GM12864 (cell line): ENCODE results near the gene TYW1.
A peak's percentile ranks its signal among the peaks of the same experiment; 100 is the strongest.
"Not testable (repeated sequence)": the region's sequence is repeated elsewhere in the genome, so short reads cannot be mapped to it uniquely, and the experiment has no call there.

Source experiments
- DNase-seq: peaks from one replicate; pipeline ENCODE4 v3.0.0-alpha.2; 2011; ENCODE audit warnings: low read depth
- H3K4me3 ChIP-seq: 2 replicates; pipeline ENCODE4 v1.5.1; 2011; ENCODE audit warnings: mild to moderate bottlenecking, low read depth, low read length, control low read depth
- TF ChIP-seq, protein P1 (sequence below): IDR thresholded peaks from 2 replicates; pipeline ENCODE4 v1.5.1; 2011; ENCODE audit warnings: low read depth, mild to moderate bottlenecking, moderate library complexity, low read length, control low read depth, inconsistent platforms; ENCODE audit errors: missing control alignments

The TYW1 gene

DNA sequence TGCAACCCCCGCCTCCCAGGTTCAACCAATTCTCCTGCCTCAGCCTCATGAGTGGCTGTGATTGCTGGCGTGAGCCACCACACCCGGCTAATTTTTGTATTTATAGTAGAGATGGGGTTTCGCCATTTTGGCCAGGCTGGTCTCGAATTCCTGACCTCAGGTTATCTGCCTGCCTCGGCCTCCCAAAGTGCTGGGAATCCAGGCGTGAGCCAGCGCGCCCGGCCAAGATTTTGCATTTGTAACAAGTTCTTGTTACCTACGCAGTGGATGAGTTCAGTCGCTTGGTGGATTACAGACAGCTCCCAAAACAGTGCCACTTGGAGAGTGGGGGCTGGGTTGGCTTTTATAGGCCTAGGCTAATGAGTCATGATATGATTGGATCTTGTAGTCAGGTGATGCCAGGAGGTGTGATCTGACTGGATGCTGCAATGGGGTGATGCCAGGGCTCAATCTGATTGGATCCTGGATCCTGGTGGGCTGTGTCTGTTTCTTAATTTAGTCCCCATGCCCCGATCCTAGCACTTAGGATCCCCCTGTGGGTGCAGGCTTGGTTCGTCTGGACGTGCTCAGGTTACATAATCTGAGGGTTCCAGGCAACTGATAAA, 21.5 kb upstream of the TYW1 start:
- no peak for DNase-seq

DNA sequence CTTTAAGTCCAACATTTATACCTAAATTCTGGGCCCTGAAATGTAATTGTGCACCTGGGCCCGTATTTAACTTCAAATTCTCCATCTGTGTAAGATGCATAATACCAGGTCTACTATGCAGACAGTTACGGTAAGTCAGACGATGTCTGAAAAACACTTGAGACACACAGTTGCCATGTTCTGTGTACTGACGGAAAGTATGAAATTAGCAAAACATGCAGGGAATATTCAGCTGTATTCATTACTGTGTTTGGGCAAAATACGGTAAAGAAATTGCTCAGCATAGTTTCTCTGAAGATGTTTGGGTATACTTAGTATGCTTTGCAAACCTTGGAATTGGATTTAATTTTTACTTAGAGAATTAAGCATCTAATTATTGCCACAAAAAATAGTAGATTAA, 18.3 kb upstream of the TYW1 start:
- H3K4me3 ChIP-seq = not testable (repeated sequence)

More for the DNA sequence above, 21.5 kb upstream of the TYW1 start:
- TF ChIP-seq, protein P1, sequence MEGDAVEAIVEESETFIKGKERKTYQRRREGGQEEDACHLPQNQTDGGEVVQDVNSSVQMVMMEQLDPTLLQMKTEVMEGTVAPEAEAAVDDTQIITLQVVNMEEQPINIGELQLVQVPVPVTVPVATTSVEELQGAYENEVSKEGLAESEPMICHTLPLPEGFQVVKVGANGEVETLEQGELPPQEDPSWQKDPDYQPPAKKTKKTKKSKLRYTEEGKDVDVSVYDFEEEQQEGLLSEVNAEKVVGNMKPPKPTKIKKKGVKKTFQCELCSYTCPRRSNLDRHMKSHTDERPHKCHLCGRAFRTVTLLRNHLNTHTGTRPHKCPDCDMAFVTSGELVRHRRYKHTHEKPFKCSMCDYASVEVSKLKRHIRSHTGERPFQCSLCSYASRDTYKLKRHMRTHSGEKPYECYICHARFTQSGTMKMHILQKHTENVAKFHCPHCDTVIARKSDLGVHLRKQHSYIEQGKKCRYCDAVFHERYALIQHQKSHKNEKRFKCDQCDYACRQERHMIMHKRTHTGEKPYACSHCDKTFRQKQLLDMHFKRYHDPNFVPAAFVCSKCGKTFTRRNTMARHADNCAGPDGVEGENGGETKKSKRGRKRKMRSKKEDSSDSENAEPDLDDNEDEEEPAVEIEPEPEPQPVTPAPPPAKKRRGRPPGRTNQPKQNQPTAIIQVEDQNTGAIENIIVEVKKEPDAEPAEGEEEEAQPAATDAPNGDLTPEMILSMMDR = no peak
- no peak overlapping the region for H3K4me3 ChIP-seq

DNA sequence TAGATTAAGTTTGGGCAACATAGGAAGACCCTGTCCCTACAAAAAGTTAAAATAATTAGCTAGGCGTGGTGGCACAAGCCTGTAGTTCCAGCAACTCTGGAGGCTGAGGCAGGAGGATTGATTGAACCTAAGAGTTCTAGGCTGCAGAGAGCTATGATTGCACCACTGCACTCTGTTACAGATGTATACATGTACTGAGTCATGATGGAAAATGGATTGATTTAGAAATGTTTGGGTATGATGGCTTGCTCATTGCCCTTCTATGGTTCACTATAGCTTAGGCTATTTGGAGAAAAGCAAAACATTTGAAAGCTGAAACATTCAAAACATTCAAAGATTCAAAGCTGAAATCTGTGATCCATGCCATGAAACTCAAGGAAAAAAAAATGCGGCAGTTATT, 17.6 kb upstream of the TYW1 start:
- not testable (repeated sequence) for DNase-seq, H3K4me3 ChIP-seq

More for the DNA sequence above, 18.3 kb upstream of the TYW1 start:
- not testable (repeated sequence) for DNase-seq

DNA sequence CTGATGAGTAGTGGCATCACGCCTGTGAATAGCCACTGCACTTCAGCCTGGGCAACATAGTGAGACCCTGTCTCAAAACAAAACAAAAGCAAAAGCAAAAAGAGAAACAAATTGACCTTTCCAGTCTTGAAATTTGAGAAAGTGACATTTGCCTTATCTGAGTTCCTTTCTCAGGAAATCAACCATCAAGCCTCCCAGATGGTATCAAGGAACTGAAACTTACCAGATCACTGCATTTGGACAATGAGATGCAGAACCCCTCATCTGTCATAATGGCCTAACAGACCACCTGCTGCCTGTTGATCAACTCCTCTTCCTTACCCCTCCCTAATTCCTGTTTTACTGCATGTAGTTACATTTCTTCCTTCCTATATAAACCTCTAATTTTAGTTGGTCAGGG, 16.3 kb upstream of the TYW1 start:
- DNase-seq, H3K4me3 ChIP-seq: not testable (repeated sequence)

DNA sequence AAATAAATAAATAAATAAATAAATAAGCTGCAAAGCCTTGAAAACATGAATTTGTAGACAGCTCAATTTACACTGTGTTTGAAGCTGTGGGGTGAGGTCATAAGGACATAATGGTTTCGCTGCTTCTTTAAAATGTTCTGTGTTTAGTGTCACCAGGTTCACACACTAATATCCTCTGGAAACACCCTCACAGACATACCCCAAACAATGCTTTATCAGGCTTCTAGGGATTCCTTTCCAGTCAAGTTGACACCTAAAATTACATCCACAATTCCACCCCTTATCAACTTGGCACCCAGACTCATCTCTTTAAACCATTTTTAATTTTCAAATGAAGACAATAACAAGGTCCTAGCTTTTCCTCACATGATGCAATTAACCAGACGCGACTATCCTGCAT, 7.1 kb upstream of the TYW1 start:
- DNase-seq, H3K4me3 ChIP-seq: not testable (repeated sequence)

DNA sequence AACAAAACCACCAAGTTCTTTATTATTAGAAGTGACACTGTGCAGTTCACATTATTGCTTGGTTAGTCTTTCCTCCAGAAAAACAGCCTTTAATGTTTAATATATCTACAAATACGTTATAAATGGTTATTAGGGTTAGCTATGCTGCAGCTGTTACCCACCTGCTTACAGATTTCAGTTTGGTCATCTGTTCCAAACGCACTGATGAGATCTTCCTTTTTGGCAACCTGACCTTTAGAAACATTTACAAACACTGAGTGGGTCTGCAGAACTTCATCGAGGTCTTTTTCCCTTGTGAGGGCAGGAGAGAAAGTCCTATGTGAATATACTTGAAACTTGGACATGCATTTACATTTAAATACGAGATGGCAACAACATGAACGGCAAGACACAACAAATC, 2.6 kb upstream of the TYW1 start:
- not testable (repeated sequence) for DNase-seq
- H3K4me3 ChIP-seq = peak overlapping the region; percentile 60

DNA sequence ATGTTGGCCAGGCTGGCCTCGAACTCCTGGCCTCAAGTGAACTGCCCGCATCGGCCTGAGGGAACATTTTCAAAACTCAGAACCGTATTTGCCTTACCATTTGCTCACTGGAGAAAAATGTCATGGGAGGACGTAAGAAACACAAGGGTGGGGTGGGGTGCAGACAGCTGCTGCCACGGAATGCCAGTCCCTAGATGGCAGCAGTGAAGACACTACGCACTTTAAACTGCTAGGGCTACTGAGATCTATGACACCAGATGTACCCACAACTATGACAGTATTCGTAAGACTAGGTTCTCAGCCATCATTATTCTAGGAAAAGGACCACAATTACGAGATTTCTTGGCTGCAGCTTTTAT, 2.0 kb upstream of the TYW1 start:
- TF ChIP-seq, protein P1 = peak; percentile 37
- peak; percentile 24 for DNase-seq
- peak overlapping the region; percentile 60 for H3K4me3 ChIP-seq

DNA sequence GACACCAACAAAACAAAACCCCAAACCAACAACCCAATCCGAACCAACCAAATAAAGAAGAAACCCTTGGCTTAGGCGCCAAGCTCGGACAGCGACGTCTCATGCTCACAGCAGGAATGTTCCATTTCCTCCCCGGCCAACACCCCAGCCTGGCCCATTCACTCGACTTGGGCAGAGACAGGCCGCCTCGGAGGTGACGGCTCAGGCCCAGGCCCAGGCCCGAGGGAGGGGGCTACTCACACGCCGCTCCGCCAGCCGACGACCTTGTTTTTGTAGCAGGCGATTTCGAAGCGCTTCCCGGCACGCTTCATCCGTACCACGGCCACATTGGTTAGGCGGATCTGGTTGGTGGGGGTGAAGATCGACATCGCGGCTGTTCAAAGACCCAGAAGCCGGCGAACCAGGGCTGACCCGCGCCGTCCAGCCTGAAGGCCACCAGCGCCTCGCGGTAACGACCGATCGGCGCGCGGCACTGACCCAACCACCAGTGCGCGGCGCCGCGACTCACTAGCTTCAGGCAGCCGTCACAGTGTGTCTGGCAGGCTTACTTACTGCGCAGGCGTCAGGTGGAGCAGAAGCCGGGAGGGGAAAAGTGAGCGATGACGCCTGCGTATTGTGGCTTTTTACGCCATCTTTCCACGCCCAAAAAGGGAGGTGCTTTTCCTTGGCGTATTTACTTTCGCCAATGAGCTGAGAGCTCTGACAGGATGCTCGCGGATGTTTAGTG, 1.4 kb upstream of the TYW1 start, which contains the start of gene SBDS:
SBDS (minus strand) TSS at position 537 of the 727 bp plus-strand sequence; CDS start at position 368, 169 bp downstream.
- peak; percentile 98 for DNase-seq
- H3K4me3 ChIP-seq = peak within 1 kb of the TSS; percentile 61

DNA sequence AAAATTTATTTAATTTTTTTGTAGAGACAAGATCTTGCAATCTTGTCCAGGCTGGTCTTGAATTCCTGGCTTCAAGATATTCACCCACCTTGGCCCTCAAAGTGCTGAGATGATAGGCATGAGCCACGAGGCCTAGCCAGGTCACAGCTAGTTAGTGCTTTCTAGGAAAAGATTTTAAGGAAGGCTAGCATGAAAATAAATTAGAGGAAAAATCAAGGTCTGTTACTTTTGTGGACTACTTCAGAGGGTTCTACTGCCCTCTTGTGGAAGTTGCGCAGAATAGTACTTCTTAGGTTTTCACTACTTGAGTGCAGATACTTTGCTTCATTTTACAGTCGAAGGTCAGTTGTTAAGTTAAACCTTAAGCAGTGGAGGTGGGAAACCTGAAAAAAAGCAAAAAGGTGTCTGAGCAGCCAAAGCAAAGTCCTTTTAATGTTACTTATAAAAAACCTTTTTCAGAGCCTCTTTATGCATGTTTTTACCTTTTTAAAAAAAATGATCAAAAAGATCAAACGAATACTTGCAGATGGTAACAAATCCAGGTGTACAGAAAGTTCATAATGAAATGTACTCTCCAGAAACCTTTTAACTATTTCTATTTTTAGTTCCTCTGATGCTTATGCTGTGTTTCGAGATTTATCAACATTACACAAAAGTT, 4.1 kb downstream of the TYW1 start:
- not testable (repeated sequence) for H3K4me3 ChIP-seq, DNase-seq

DNA sequence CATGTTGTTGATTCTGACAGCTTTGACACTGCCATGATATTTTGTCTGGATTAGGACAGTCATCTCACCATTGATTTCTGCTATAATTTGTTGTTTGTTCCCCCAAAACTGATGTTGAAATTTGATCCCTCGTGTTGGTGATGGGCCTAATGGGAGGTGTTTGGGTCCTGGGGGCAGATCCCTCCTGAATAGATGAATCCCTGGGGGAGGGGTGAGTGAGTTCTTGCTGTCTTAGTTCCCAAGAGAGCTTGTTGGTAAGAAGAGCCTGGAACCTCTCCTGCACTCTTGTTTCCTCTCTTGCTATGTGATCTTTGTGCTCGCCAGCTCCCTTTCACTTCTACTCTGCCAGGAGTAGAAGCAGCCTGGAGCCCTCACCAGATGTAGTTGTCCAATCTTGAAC, 7.5 kb downstream of the TYW1 start:
- DNase-seq, H3K4me3 ChIP-seq: not testable (repeated sequence)

DNA sequence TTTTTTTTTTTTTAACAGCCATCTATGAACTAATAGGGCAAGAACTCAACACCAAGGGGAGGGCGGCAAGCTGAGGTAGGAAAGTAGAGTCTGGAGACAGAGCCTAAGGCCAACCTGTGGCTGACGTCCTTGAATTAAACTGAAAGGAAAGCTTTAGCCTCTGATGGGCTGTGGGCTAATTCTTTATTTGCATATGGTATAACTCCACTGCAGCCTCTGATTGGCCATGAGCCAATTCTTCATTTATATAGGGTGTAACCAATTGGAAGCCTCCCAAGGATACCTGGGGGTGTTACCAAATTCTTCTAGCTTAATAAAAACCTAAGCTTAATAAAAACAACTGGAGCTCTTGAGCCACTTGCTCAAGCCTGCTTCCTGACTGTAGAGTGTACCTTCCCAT, 10.3 kb downstream of the TYW1 start:
- TF ChIP-seq, protein P1 = no peak
- H3K4me3 ChIP-seq = no peak overlapping the region
- DNase-seq = no peak
